Mesenchymal stem cell (in vitro differentiated cells and primary cell): ENCODE results near the gene VCAN.

Experiments
- DNase-seq: peaks from one replicate; pipeline ENCODE4 v3.0.0-alpha.2; 2013
- H2AFZ ChIP-seq: one replicate; pipeline ENCODE4 v1.6.1; 2013; ENCODE audit warnings: low read depth, mild to moderate bottlenecking, control low read depth, inconsistent platforms, low read length, moderate library complexity
- H2AK5ac ChIP-seq: 2 replicates; pipeline ENCODE4 v1.6.1; 2013; ENCODE audit warnings: low read length, moderate library complexity, mild to moderate bottlenecking, inconsistent platforms; ENCODE audit not compliant: severe bottlenecking
- H2BK120ac ChIP-seq: one replicate; pipeline ENCODE4 v1.6.1; 2013; ENCODE audit warnings: low read depth, mild to moderate bottlenecking, inconsistent platforms, low read length, moderate library complexity
- H2BK12ac ChIP-seq, 2 experiments: one replicate each; pipeline ENCODE4 v1.6.1; 2013; ENCODE audit warnings: inconsistent platforms in 2 of 2, low read length in 2 of 2, mild to moderate bottlenecking in 2 of 2, moderate library complexity in 2 of 2, control low read depth in 1 of 2
- H2BK15ac ChIP-seq: one replicate; pipeline ENCODE4 v1.6.1; 2013; ENCODE audit warnings: mild to moderate bottlenecking, low read depth, inconsistent platforms; ENCODE audit not compliant: poor library complexity, severe bottlenecking
- H2BK5ac ChIP-seq: 2 replicates; pipeline ENCODE4 v1.6.1; 2013; ENCODE audit warnings: low read depth, mild to moderate bottlenecking, low read length, control low read depth, inconsistent platforms; ENCODE audit not compliant: poor library complexity, severe bottlenecking
- H3K14ac ChIP-seq, 2 experiments: one replicate each; pipeline ENCODE4 v1.6.1; 2013; ENCODE audit warnings: inconsistent platforms in 2 of 2, low read length in 2 of 2, control low read depth in 1 of 2, mild to moderate bottlenecking in 1 of 2, moderate library complexity in 1 of 2
- H3K18ac ChIP-seq, 2 experiments: one replicate each; pipeline ENCODE4 v1.6.1; 2013; ENCODE audit warnings: inconsistent platforms in 2 of 2, low read length in 2 of 2, control low read depth in 1 of 2, low read depth in 1 of 2, mild to moderate bottlenecking in 1 of 2
- H3K23ac ChIP-seq, 2 experiments: one replicate each; pipeline ENCODE4 v1.6.1; 2013; ENCODE audit warnings: inconsistent platforms in 2 of 2, low read length in 2 of 2, mild to moderate bottlenecking in 2 of 2, moderate library complexity in 2 of 2, control low read depth in 1 of 2
- H3K27ac ChIP-seq: 2 replicates; pipeline ENCODE4 v1.5.1; 2013; ENCODE audit warnings: mild to moderate bottlenecking, moderate library complexity, low read length, control low read depth, inconsistent platforms; ENCODE audit not compliant: poor library complexity, severe bottlenecking
- H3K27me3 ChIP-seq, 2 experiments: 2 replicates each; pipeline versions ENCODE4 v1.6.1 to v1.7.0; 2013; ENCODE audit warnings: low read length in 2 of 2, mild to moderate bottlenecking in 2 of 2, moderate library complexity in 2 of 2, control low read depth in 1 of 2, inconsistent platforms in 1 of 2; ENCODE audit not compliant: control insufficient read depth in 1 of 2, insufficient read depth in 1 of 2
- H3K36me3 ChIP-seq, 2 experiments: 2 replicates each; pipeline versions ENCODE4 v1.6.1 to v1.7.0; 2013; ENCODE audit warnings: low read length in 2 of 2, control low read depth in 1 of 2, inconsistent platforms in 1 of 2, low read depth in 1 of 2, mild to moderate bottlenecking in 1 of 2; ENCODE audit not compliant: insufficient read depth in 2 of 2, control insufficient read depth in 1 of 2
- H3K4ac ChIP-seq, 2 experiments: one replicate each; pipeline ENCODE4 v1.6.1; 2013; ENCODE audit warnings: inconsistent platforms in 2 of 2, low read length in 2 of 2, mild to moderate bottlenecking in 2 of 2, moderate library complexity in 2 of 2, control low read depth in 1 of 2, low read depth in 1 of 2
- H3K4me1 ChIP-seq: 2 replicates; pipeline ENCODE4 v1.6.1; 2013; ENCODE audit warnings: low read depth, low read length, control low read depth; ENCODE audit not compliant: control insufficient read depth, insufficient read depth
- H3K4me2 ChIP-seq: 2 replicates; pipeline ENCODE4 v1.6.1; 2013; ENCODE audit warnings: low read length, mild to moderate bottlenecking, inconsistent platforms; ENCODE audit not compliant: poor library complexity, severe bottlenecking
- H3K4me3 ChIP-seq, 2 experiments: 2 replicates each; pipeline versions ENCODE4 v1.5.1 to v1.7.0; 2013; ENCODE audit warnings: low read length in 2 of 2, mild to moderate bottlenecking in 2 of 2, control low read depth in 1 of 2, low read depth in 1 of 2; ENCODE audit not compliant: insufficient read depth in 1 of 2
- H3K79me1 ChIP-seq: replicated peaks from 2 replicates; pipeline ENCODE4 v1.6.1; 2013; ENCODE audit warnings: mild to moderate bottlenecking, control low read depth, low read length, inconsistent platforms; ENCODE audit not compliant: poor library complexity, severe bottlenecking
- H3K9ac ChIP-seq: 2 replicates; pipeline ENCODE4 v1.7.0; 2013; ENCODE audit warnings: mild to moderate bottlenecking, low read length, moderate library complexity
- H3K9me3 ChIP-seq: 2 replicates; pipeline ENCODE4 v1.7.0; 2013; ENCODE audit warnings: mild to moderate bottlenecking, low read length; ENCODE audit not compliant: control insufficient read depth
- H4K8ac ChIP-seq: one replicate; pipeline ENCODE4 v1.6.1; 2013; ENCODE audit warnings: inconsistent platforms, mild to moderate bottlenecking, low read length, moderate library complexity
- H4K91ac ChIP-seq: one replicate; pipeline ENCODE4 v1.6.1; 2013; ENCODE audit warnings: mild to moderate bottlenecking, low read length, inconsistent platforms
- WGBS: methylation state at CpG from one replicate; pipeline ENCODE4 v1.1.7; 2013; ENCODE audit warnings: mixed read lengths; 5-methylcytosine and 5-hydroxymethylcytosine counted together

Gene VCAN

GRCh38 chr5:83428890-83429289 lies 42.7 kb upstream of the VCAN start:
- WGBS = 94% methylated on average over 6 of the region's 6 CpGs
- Histone ChIP-seq H3K27me3 (no peaks in the 10 kb centered on the region), H3K14ac (no peak overlapping the region), H4K91ac (no peak overlapping the region), H3K4me2 (no peak overlapping the region), H3K27ac (no peak overlapping the region), H2BK5ac (no peak overlapping the region), H3K4ac (no peak overlapping the region), H2BK15ac (no peak overlapping the region), H3K9me3 (peaks cover 6% of the 10 kb centered on the region), H4K8ac (no peak overlapping the region), H3K36me3 (no peaks in the 10 kb centered on the region), H2BK12ac (no peak overlapping the region), H2AK5ac (no peak overlapping the region), H3K4me1 (no peaks in the 10 kb centered on the region), H3K4me3 (no peak overlapping the region), H3K9ac (no peak overlapping the region), H3K23ac (no peak overlapping the region), H3K79me1 (no peaks in the 10 kb centered on the region), H3K18ac (no peak overlapping the region), H2BK120ac (no peak overlapping the region), H2AFZ (no peak overlapping the region)
- no peak for DNase-seq

GRCh38 chr5:83430130-83431010 lies 41.2 kb upstream of the VCAN start:
- H3K18ac ChIP-seq = no peak overlapping the region
- 43% methylated on average over 8 of the region's 13 CpGs for WGBS

GRCh38 chr5:83433891-83434290 lies 37.7 kb upstream of the VCAN start:
- H3K4me2 ChIP-seq = no peak overlapping the region
- H2AFZ ChIP-seq = no peak overlapping the region
- H4K8ac ChIP-seq = no peak overlapping the region
- no peak overlapping the region for H2BK12ac ChIP-seq
- H2BK5ac ChIP-seq = no peak overlapping the region
- H3K4ac ChIP-seq = no peak overlapping the region
- no peaks in the 10 kb centered on the region for H3K79me1 ChIP-seq
- H2AK5ac ChIP-seq = no peak overlapping the region
- H3K9ac ChIP-seq = peak overlapping the region; percentile 1
- H3K36me3 ChIP-seq = no peaks in the 10 kb centered on the region
- no peaks in the 10 kb centered on the region for H3K27me3 ChIP-seq
- no peak overlapping the region for H3K4me3 ChIP-seq
- no peaks in the 10 kb centered on the region for H3K9me3 ChIP-seq
- H3K18ac ChIP-seq = no peak overlapping the region
- H3K23ac ChIP-seq = no peak overlapping the region
- no peak overlapping the region for H2BK120ac ChIP-seq
- no peak for DNase-seq
- no peak overlapping the region for H4K91ac ChIP-seq
- no peak overlapping the region for H3K14ac ChIP-seq
- 89% methylated on average over 2 of the region's 2 CpGs for WGBS
- H3K4me1 ChIP-seq = peaks cover 2% of the 10 kb centered on the region
- no peak overlapping the region for H2BK15ac ChIP-seq
- H3K27ac ChIP-seq = no peak overlapping the region

More at GRCh38 chr5:83430130-83431010, 41.2 kb upstream of the VCAN start:
- peak; percentile 65 for DNase-seq
- no peak overlapping the region for H2AK5ac ChIP-seq
- H3K36me3 ChIP-seq = no peaks in the 10 kb centered on the region
- no peak overlapping the region for H2BK15ac ChIP-seq
- no peak overlapping the region for H3K14ac ChIP-seq
- H3K23ac ChIP-seq = no peak overlapping the region
- H3K4me1 ChIP-seq = no peaks in the 10 kb centered on the region
- no peak overlapping the region for H4K8ac ChIP-seq
- peak overlapping the region; percentile 37 for H3K9ac ChIP-seq
- peaks cover 4% of the 10 kb centered on the region for H3K9me3 ChIP-seq
- no peak overlapping the region for H2BK120ac ChIP-seq
- H3K27ac ChIP-seq = no peak overlapping the region
- H3K4me3 ChIP-seq = no peak overlapping the region
- no peak overlapping the region for H2AFZ ChIP-seq
- no peak overlapping the region for H4K91ac ChIP-seq
- H3K27me3 ChIP-seq = no peaks in the 10 kb centered on the region
- H3K4me2 ChIP-seq = no peak overlapping the region
- H2BK5ac ChIP-seq = no peak overlapping the region
- H3K79me1 ChIP-seq = no peaks in the 10 kb centered on the region
- no peak overlapping the region for H2BK12ac ChIP-seq
- no peak overlapping the region for H3K4ac ChIP-seq

GRCh38 chr5:83434946-83435345 lies 36.6 kb upstream of the VCAN start:
- H2BK5ac ChIP-seq = no peak overlapping the region
- H2BK12ac ChIP-seq = no peak overlapping the region
- H3K14ac ChIP-seq = no peak overlapping the region
- WGBS = 92% methylated on average over 3 of the region's 4 CpGs
- H2BK15ac ChIP-seq = no peak overlapping the region
- H3K18ac ChIP-seq = no peak overlapping the region
- H3K4me1 ChIP-seq = peaks cover 2% of the 10 kb centered on the region
- no peak overlapping the region for H3K27ac ChIP-seq
- no peak overlapping the region for H3K4me2 ChIP-seq
- DNase-seq = no peak
- no peak overlapping the region for H3K4me3 ChIP-seq
- no peak overlapping the region for H4K91ac ChIP-seq
- no peaks in the 10 kb centered on the region for H3K36me3 ChIP-seq
- H2BK120ac ChIP-seq = no peak overlapping the region
- no peak overlapping the region for H3K23ac ChIP-seq
- no peaks in the 10 kb centered on the region for H3K27me3 ChIP-seq
- no peak overlapping the region for H2AFZ ChIP-seq
- no peak overlapping the region for H4K8ac ChIP-seq
- no peaks in the 10 kb centered on the region for H3K79me1 ChIP-seq
- H3K9me3 ChIP-seq = no peaks in the 10 kb centered on the region
- H2AK5ac ChIP-seq = no peak overlapping the region
- H3K9ac ChIP-seq = peak overlapping the region; percentile 43
- H3K4ac ChIP-seq = no peak overlapping the region
